Activated T-cell treated with anti-CD3 and anti-CD28 coated beads, Interleukin-2, amount 50 U/mL, for 72 hours (primary cell): ENCODE data around the gene GRM8. TPM values are rescaled to one million over a fixed set of nuclear protein-coding genes. Genes with fewer than 3 reads are reported as not detected.

ENCODE experiments used
- ATAC-seq, 2 donors: fragments of 150-1000 bp; cut with Tn5 transposase; replicated peaks in 1 of 2; 2 replicates each; pipeline ENCODE4 v1.10.0; 2021; ENCODE audit warnings: moderate library complexity in 2 of 2, mild to moderate bottlenecking in 1 of 2
- DNase-seq, 2 donors: peaks; one replicate each; pipeline ENCODE4 v3.0.0; 2021 to 2022; ENCODE audit warnings: mixed read lengths in 1 of 2
- H3K27ac Mint-ChIP-seq: one replicate; pipeline ENCODE4 v1.8.0; 2022; ENCODE audit warnings: mild to moderate bottlenecking, moderate library complexity, mixed read lengths
- H3K27me3 Mint-ChIP-seq: one replicate; pipeline ENCODE4 v1.8.0; 2022; ENCODE audit warnings: low read depth, mixed read lengths
- H3K36me3 Mint-ChIP-seq, 2 donors: one replicate each; pipeline ENCODE4 v1.8.0; 2022; ENCODE audit warnings: mixed read lengths in 2 of 2, mild to moderate bottlenecking in 1 of 2; ENCODE audit not compliant: insufficient read depth in 2 of 2
- H3K4me1 Mint-ChIP-seq: one replicate; pipeline ENCODE4 v1.8.0; 2022; ENCODE audit warnings: low read depth, mixed read lengths
- H3K4me3 Mint-ChIP-seq, 2 donors: one replicate each; pipeline ENCODE4 v1.8.0; 2022; ENCODE audit warnings: mild to moderate bottlenecking in 2 of 2, mixed read lengths in 2 of 2, moderate library complexity in 2 of 2
- H3K9me3 Mint-ChIP-seq, 2 donors: one replicate each; pipeline ENCODE4 v1.8.0; 2022; ENCODE audit warnings: mixed read lengths in 2 of 2
- total RNA-seq, 2 donors: library from RNA; stranded (reverse); gene quantifications; one replicate each; pipeline ENCODE4 v1.2.3, GENCODE V29; 2022

GRM8 gene
- total RNA-seq, 2 donors from 2014 or later = not detected

DNA sequence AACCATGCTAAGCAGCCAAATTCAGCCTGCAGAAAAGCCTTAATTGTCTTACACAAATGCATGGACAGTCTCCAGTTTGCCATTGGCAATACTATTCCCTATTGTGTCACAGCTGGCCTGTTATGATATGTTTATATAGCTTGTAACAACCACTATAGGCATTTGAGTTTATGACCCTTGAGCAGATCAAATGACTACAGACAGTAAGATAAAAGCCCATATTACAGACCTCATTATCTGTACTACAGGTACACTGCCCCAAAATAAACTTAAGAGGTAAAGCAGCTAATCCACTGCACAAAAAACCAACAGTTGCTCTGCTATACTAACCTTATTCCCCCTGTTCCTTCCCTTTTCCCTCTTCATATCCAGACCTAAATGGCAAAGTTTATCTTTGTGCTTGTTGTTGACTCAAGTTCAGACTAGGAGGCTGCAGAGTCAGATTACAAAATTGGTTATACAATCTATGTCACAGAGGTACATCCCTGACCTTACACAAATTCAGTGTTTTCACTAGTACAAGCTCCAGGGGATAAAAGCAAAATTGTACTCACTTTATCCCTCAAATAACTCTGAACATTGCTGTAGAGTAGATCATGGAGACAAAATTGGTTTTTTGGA lies 218.4 kb downstream of the GRM8 start:
- Mint-ChIP-seq H3K4me3 (no peak overlapping the region), H3K4me1 (no peaks in the 10 kb centered on the region), H3K27ac (no peak overlapping the region), H3K9me3 (peaks cover 0 to 2% of the 10 kb centered on the region in 2 donors), H3K27me3 (peaks cover 9% of the 10 kb centered on the region), H3K36me3 (no peaks in the 10 kb centered on the region)
- DNase-seq = no peak
- no peak for ATAC-seq

DNA sequence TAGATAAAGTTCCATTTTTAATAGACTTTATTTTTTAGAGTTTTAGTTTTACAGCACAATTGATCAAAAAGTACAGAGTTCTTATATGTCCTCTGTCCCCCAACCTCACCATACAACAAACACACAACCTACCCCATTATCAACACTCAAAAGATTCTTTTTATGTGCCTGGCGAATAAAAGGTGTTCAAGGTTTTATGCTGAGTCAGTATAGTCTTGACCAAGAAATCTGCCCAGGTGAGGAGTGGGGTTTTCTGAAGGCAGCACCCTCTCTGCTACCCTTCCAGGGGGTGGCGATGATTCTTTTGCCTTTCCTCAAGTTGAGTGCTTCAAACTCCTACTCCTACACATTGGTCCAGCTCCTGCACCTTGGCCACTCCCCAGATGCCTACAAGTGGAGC lies 222.9 kb downstream of the GRM8 start:
- Mint-ChIP-seq H3K27me3 (peaks cover 6% of the 10 kb centered on the region), H3K9me3 (peaks cover 0 to 4% of the 10 kb centered on the region in 2 donors), H3K27ac (no peak overlapping the region), H3K36me3 (no peaks in the 10 kb centered on the region), H3K4me1 (no peaks in the 10 kb centered on the region), H3K4me3 (no peak overlapping the region)
- DNase-seq (no peak), ATAC-seq (no peak)

DNA sequence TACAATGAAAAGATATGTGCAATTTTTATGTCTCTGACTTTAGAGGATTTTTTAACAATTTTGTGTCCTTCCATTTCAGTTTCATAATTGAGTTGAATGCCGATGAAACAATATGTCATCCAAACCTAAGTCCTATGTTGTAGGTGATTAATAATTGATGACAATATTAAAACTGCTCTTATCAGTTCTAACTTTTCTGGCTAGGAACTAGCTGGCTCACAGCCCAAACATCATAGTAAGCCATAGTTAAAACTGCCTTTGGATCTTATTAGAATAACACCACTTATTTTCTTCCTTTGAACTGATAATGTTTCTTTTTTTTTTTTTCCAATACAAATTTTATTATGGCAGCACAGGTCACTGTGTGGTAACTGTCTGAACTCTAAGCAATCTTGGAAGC lies 230.9 kb downstream of the GRM8 start:
- H3K36me3 Mint-ChIP-seq = no peaks in the 10 kb centered on the region
- no peak for DNase-seq
- H3K4me3 Mint-ChIP-seq = no peak overlapping the region
- H3K27me3 Mint-ChIP-seq = no peaks in the 10 kb centered on the region
- peaks cover 0 to 2% of the 10 kb centered on the region in 2 donors for H3K9me3 Mint-ChIP-seq
- H3K4me1 Mint-ChIP-seq = no peaks in the 10 kb centered on the region
- H3K27ac Mint-ChIP-seq = no peak overlapping the region
- ATAC-seq = no peak

DNA sequence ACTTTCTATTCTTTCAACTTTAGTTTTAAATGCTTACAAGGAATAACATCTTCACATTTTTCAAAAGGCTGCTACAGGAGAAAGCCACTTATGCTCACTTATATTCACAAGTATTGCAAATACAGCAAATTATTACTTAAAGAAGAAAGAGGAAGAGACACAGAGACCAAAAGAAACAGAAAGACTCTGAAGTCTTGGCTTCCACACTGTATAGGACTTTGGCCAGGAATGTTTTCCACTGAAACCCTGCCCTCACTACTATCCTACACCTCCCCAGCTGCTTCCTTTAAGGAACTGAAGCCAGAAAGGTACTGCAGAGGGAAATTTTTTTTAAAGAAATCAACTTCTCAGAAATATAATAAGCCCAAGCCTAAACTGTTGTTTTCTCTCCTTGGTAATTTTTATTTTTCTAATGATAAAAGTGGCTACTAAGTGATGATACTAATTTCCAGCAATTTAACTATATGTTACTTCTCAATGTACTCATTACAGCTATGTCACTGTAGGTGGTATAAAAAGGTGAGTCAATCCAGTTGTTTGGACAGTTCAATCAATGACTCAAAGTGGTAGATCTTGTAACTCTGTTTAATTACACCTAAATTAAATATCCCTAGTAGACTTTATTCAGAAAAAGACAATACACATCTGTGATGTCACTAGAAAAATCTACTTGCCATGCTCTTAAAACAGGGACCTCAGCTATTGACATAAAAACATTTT lies 231.6 kb downstream of the GRM8 start:
- Mint-ChIP-seq H3K36me3 (no peaks in the 10 kb centered on the region), H3K4me1 (no peaks in the 10 kb centered on the region), H3K9me3 (no peaks in the 10 kb centered on the region), H3K27ac (no peak overlapping the region), H3K4me3 (no peak overlapping the region), H3K27me3 (no peaks in the 10 kb centered on the region)
- ATAC-seq (no peak), DNase-seq (no peak)

DNA sequence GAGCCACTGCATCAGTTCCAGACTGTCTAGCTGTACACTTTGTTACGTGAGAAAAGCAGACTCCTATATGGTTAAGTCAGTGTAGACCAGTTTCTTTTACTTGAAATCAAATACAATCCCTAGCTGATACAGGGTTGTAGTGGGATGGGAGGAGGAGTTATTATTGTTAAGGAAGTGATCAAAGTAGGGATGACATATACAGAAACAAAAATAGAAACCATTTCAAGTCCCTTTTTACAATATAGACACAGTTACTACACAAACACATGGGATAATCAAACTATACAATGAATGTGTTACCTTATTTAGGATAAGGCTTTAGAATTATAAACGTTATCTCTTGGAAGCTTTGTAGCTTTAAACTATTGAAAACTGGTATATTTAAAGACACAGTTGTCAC lies 233.9 kb downstream of the GRM8 start:
- Mint-ChIP-seq H3K27me3 (no peaks in the 10 kb centered on the region), H3K4me3 (no peak overlapping the region), H3K9me3 (no peaks in the 10 kb centered on the region), H3K27ac (no peak overlapping the region), H3K4me1 (no peaks in the 10 kb centered on the region), H3K36me3 (no peaks in the 10 kb centered on the region)
- no peak for DNase-seq
- ATAC-seq = no peak

DNA sequence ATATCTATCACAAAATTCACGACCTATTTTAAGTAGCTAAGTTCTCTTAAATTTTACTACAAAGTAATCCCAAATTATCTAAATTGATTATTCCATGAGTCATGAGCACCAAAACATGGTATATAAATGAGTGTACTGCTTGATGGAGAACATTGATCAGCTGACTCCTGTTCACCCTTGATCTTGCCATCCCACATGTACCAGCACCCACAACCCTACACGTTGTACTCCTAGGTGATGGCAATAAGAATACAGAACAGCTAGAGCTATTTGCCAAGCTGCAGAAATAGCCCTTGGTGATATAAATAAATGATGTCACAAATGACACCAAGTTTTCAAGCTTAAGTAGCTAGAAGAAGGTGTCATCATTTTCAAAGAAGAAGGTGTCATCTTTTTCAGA lies 235.5 kb downstream of the GRM8 start:
- Mint-ChIP-seq H3K4me3 (no peak overlapping the region), H3K4me1 (no peaks in the 10 kb centered on the region), H3K27me3 (no peaks in the 10 kb centered on the region), H3K9me3 (no peaks in the 10 kb centered on the region), H3K27ac (no peak overlapping the region), H3K36me3 (no peaks in the 10 kb centered on the region)
- ATAC-seq (no peak), DNase-seq (no peak)

DNA sequence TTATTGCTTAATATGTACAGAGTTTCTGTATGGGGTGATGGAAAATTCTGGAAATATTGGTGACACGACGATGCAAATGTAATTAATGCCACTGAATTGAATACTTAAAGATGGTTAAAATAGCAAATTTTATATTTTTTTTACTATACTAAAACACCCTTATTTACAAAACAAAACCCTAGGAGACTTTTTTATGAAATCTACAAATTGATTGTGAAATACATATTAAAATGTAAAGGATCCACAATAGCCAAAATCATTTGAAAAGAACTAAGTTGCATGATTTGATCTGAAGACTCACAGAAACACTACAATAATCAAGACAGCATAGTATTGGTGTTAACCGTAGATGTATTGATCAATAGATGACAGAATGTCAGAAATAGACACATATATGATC lies 252.0 kb downstream of the GRM8 start:
- H3K9me3 Mint-ChIP-seq = peaks cover 0 to 2% of the 10 kb centered on the region in 2 donors
- H3K36me3 Mint-ChIP-seq = no peaks in the 10 kb centered on the region
- no peak overlapping the region for H3K27ac Mint-ChIP-seq
- no peak for ATAC-seq
- H3K4me1 Mint-ChIP-seq = no peaks in the 10 kb centered on the region
- no peaks in the 10 kb centered on the region for H3K27me3 Mint-ChIP-seq
- H3K4me3 Mint-ChIP-seq = no peak overlapping the region
- DNase-seq = no peak

DNA sequence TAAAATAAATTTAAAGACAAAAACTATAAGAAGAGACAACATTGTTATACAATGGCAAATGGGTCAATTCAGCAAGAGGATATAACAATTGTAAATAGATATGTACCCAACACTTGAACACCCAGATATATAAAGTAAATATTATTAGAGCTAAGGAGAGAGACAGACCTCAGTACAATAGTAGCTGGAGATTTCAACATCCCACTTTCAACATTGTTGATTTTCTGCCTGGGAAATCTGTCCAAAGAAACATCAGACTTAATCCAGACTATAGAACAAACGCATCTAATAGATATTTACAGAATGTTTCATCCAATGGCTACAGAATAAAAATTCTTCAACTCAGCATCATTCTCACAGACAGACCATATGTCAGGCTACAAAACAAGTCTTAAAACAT lies 256.1 kb downstream of the GRM8 start:
- DNase-seq (no peak), ATAC-seq (no peak)
- Mint-ChIP-seq H3K27ac (no peak overlapping the region), H3K27me3 (no peaks in the 10 kb centered on the region), H3K36me3 (no peaks in the 10 kb centered on the region), H3K4me1 (no peaks in the 10 kb centered on the region), H3K9me3 (peaks cover 0 to 2% of the 10 kb centered on the region in 2 donors), H3K4me3 (no peak overlapping the region)

DNA sequence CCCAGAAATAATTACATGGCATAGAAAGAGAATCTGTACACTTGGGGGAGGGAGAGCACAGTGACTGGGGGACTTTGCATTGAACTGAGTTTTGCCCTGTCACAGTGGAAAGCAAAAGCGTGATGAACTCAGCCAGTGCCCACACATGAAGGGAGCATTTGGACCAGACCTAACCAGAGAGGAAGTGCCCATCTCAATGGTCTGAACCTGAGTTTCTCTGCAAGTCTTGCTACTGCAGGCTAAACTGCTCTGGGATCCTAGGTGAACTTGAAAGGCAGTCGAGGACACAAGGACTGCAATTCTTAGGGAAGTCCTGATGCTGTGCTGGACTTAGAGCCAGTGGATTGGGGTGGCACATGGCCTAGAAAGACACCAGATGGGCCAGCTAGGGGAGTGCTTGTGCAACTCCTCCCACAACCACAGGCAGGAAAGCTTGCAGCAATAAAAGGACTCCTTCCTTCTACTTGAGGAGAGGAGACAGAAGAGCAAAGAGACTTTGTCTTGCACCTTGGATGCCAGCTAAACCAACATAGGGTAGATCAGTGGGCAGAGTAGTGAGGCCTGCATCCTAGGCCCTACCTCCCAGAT lies 259.0 kb downstream of the GRM8 start:
- Mint-ChIP-seq H3K36me3 (no peaks in the 10 kb centered on the region), H3K9me3 (no peaks in the 10 kb centered on the region), H3K27ac (no peak overlapping the region), H3K4me3 (no peak overlapping the region), H3K27me3 (no peaks in the 10 kb centered on the region), H3K4me1 (no peaks in the 10 kb centered on the region)
- DNase-seq (no peak), ATAC-seq (no peak)

DNA sequence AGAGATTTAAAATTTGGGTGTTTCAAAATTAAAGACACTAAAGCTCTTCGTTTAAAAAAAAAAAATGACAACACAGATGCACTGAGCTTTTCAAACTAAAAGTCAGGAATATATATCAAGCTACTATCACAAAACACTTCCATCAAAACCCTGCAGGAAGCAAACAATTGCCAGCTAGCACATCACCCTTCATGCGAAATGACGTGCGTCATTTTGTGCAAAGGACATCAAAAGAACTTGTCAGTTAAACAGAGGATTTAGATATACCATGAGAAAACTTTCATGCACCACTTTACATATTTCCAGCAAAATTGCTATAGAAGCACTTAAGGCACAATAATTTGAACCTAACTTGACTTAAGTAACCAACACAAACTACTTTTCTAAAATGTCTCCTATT lies 264.7 kb downstream of the GRM8 start:
- DNase-seq (no peak), ATAC-seq (no peak)
- no peaks in the 10 kb centered on the region for H3K4me1 Mint-ChIP-seq
- H3K4me3 Mint-ChIP-seq = no peak overlapping the region
- no peaks in the 10 kb centered on the region for H3K9me3 Mint-ChIP-seq
- H3K27me3 Mint-ChIP-seq = no peaks in the 10 kb centered on the region
- no peaks in the 10 kb centered on the region for H3K36me3 Mint-ChIP-seq
- no peak overlapping the region for H3K27ac Mint-ChIP-seq

DNA sequence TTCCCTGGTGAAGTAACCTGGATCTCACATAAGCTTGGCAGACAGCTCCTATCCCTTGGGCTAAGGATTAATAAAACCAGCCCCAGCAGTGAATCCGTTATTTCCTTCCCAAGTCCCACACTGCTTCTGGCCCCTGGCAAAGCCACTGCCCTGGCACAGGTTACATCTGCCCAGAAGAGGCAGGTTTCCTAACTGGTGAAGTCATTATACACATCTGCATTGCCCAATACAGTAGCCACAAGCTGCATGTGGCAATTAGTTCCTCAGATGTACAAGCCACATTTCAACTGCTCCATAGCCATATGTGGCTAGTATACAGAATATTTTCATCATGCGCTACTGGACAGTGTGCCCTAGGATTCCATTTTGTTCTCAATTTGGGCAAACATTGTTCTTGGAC lies 273.0 kb downstream of the GRM8 start:
- no peak for ATAC-seq
- H3K27me3 Mint-ChIP-seq = no peaks in the 10 kb centered on the region
- H3K27ac Mint-ChIP-seq = no peak overlapping the region
- H3K4me1 Mint-ChIP-seq = no peaks in the 10 kb centered on the region
- peaks cover 0 to 2% of the 10 kb centered on the region in 2 donors for H3K9me3 Mint-ChIP-seq
- H3K4me3 Mint-ChIP-seq = no peak overlapping the region
- DNase-seq = no peak
- H3K36me3 Mint-ChIP-seq = no peaks in the 10 kb centered on the region

DNA sequence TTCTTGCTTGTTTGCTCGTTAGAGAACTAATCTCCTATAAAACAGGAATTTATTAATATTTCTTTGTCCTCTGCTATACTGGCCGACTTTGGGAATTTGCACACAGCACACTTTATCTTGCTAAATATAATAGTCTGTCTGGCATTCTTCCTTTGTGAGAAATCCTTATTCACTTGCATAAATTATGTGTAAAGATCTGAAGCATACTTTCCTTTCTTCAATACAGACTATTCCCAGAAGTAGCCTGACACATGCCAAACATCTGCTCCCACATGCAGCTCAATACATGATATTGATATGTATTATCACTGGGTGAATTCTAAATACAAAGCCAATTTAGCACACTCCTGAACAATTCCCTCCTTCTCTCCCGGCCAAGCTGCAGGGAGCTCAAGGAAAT lies 273.9 kb downstream of the GRM8 start:
- no peak for DNase-seq
- ATAC-seq = no peak
- H3K4me1 Mint-ChIP-seq = no peaks in the 10 kb centered on the region
- H3K9me3 Mint-ChIP-seq = peaks cover 0 to 2% of the 10 kb centered on the region in 2 donors
- no peak overlapping the region for H3K27ac Mint-ChIP-seq
- H3K36me3 Mint-ChIP-seq = no peaks in the 10 kb centered on the region
- H3K4me3 Mint-ChIP-seq = no peak overlapping the region
- H3K27me3 Mint-ChIP-seq = no peaks in the 10 kb centered on the region

DNA sequence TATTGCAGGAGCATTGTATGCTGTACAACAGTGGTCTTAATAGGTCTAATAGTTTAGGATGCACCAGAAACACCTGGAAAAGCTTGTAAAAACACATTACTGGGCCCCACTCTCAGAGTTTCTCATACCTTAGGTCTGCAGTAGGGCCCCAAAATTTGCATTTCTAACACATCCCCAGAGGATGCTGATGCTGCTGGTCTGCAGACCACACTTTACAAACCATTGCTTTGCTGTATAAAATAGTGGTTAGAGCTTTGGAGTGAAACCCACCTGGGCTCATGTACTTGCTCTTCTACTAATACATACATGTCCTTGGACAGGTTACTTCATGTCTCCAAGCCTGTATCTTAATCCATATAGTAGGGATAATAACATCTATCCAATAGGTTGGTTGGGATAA lies 279.7 kb downstream of the GRM8 start:
- Mint-ChIP-seq H3K36me3 (no peaks in the 10 kb centered on the region), H3K27ac (no peak overlapping the region), H3K4me1 (no peaks in the 10 kb centered on the region), H3K9me3 (no peaks in the 10 kb centered on the region), H3K27me3 (no peaks in the 10 kb centered on the region), H3K4me3 (no peak overlapping the region)
- ATAC-seq = no peak
- DNase-seq = no peak

DNA sequence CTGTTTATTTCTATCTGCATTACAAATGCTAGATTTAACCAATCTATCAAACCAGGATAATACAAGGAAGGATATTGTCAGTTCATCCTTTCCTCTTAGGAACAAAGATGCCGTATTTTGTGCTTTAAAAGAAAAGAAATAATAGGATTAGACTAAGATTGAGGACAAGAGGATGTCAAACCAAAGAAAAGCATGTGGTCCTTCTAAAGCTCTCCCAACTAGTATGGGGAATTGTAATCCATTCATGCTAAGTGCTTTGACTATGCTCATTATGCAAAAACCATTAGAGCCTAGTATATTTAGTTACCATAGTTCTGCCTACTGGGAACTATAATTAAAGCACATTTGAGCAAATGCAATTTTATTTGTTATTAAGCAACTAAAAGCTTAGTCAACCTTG lies 280.2 kb downstream of the GRM8 start:
- Mint-ChIP-seq H3K36me3 (no peaks in the 10 kb centered on the region), H3K9me3 (no peaks in the 10 kb centered on the region), H3K27me3 (peaks cover 2% of the 10 kb centered on the region), H3K27ac (no peak overlapping the region), H3K4me3 (no peak overlapping the region), H3K4me1 (no peaks in the 10 kb centered on the region)
- ATAC-seq = no peak
- DNase-seq = no peak
